ENCODE measurements around the gene ADGRE3.

DNA sequence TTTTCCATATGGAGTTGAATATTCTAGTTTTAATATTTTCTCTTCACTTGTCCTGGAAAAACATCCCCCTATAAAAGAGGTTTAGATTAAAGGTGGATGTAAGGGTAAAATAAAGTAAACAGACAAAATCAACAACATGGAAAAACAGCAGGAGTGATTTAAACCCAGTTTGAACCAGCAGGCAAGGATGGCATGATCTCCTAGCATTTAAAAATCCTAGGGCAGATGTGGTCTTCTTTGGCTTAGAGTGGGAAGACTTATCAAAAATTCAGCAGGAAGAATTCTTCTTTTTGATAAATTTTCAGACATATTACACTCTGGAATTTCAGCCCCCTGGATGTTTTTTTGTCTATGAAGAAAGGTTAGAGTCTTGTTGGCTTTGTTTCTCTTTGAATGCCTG lies 55.2 kb downstream of the ADGRE3 start:
- TF ChIP-seq, protein P1, sequence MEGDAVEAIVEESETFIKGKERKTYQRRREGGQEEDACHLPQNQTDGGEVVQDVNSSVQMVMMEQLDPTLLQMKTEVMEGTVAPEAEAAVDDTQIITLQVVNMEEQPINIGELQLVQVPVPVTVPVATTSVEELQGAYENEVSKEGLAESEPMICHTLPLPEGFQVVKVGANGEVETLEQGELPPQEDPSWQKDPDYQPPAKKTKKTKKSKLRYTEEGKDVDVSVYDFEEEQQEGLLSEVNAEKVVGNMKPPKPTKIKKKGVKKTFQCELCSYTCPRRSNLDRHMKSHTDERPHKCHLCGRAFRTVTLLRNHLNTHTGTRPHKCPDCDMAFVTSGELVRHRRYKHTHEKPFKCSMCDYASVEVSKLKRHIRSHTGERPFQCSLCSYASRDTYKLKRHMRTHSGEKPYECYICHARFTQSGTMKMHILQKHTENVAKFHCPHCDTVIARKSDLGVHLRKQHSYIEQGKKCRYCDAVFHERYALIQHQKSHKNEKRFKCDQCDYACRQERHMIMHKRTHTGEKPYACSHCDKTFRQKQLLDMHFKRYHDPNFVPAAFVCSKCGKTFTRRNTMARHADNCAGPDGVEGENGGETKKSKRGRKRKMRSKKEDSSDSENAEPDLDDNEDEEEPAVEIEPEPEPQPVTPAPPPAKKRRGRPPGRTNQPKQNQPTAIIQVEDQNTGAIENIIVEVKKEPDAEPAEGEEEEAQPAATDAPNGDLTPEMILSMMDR (IDR thresholded peaks at IDR 0.05; ENCODE audit: borderline replicate concordance, extremely low read depth, low read length, poor library complexity, severe bottlenecking): no peak
- TF ChIP-seq EZH2 (IDR thresholded peaks at IDR 0.05; ENCODE audit: borderline replicate concordance, low read depth, low read length, severe bottlenecking): no peak
